Measurements from ENCODE around the gene PFN3. TPM values are rescaled to one million over a fixed set of nuclear protein-coding genes. Genes with fewer than 3 reads are reported as not detected.

Gene PFN3
- total RNA-seq, 2 experiments from 2014 or later, result not detected

DNA sequence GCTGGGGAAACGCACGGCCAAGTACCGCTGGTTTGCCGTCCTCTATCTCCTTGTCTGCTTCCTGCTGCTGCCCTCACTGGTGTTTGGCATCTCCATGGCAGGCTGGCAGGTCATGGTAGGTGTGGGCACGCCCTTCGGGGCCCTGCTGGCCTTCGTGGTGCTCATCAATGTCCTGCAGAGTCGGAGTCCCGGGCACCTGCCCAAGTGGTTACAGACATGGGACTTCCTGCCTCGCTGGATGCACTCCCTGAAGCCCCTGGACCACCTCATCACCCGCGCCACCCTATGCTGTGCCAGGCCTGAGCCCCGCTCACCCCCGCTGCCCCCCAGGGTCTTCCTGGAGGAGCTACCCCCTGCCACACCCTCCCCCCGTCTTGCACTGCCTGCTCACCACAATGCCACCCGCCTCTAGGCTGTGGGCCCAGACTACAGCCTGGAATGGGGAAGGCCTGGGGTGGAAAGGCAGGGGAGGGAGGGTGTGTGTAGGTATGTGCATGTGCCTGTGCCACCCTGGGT is 2.5 kb downstream of the PFN3 start:
- no peak for DNase-seq
- Mint-ChIP-seq H3K27ac (no peak overlapping the region), H3K9me3 (no peaks in the 10 kb centered on the region), H3K36me3 (ENCODE audit: low read depth) (no peaks in the 10 kb centered on the region), H3K27me3 (peaks cover 23% of the 10 kb centered on the region), H3K4me3 (no peak overlapping the region), H3K4me1 (peaks cover 12% of the 10 kb centered on the region)
- ChIA-PET CTCF (interaction anchor here (1.0 to 53.2 kb wide), 3 partner anchors 9 to 61 kb away, joined by 3 to 1643 read pairs (median 3); partner anchors contain the start of genes DBN1 and PRR7), POLR2A (no interaction called here)

- Mint-ChIP-seq H3K27me3 (peaks cover 12% of the 10 kb centered on the region), H3K4me3 (no peak overlapping the region), H3K9me3 (no peaks in the 10 kb centered on the region), H3K36me3 (ENCODE audit: low read depth) (no peaks in the 10 kb centered on the region), H3K4me1 (peaks cover under 1% of the 10 kb centered on the region), H3K27ac (no peak overlapping the region)
- ChIA-PET CTCF (interaction anchor here (1.1 to 53.2 kb wide), 2 partner anchors 11 to 62 kb away, joined by 3 to 1643 read pairs; partner anchors contain the start of genes DBN1 and PRR7), POLR2A (no interaction called here)
- no peak for DNase-seq
Observed at GRCh38 chr5:177396807-177397206, 3.7 kb downstream of the PFN3 start.

DNA sequence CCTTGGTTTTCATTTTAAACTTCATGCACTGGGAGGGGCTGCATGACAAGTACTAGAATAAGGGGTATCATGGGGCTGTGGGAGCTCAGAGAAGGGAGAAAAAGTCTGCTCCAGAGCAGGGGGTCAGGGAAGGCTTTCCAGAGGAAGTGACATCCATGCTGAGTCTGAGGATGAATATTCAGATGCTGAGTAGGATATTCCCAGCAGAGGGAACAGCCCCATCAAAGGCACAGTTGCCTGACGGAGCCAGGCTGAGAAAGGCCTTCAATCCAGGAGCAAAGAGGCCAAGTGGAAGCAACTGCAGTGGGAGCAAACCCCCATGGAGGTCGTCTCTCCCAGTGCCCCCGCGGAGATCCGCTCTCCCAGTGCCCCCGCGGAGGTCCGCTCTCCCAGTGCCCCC is 4.4 kb downstream of the PFN3 start:
- no peaks in the 10 kb centered on the region for H3K36me3 Mint-ChIP-seq (ENCODE audit: low read depth)
- H3K27me3 Mint-ChIP-seq, result peaks cover 4% of the 10 kb centered on the region
- H3K4me1 Mint-ChIP-seq, result peaks cover 5% of the 10 kb centered on the region
- H3K9me3 Mint-ChIP-seq, result no peaks in the 10 kb centered on the region
- H3K27ac Mint-ChIP-seq, result no peak overlapping the region
- no peak for DNase-seq
- ChIA-PET POLR2A (no interaction called here), CTCF (interaction anchor here (1.0 to 53.2 kb wide), 3 partner anchors 8 to 97 kb away, joined by 3 to 1643 read pairs (median 4); partner anchors contain the start of genes DBN1 and PRR7)
- no peak overlapping the region for H3K4me3 Mint-ChIP-seq

- POLR2A ChIA-PET, result no interaction called here
- Mint-ChIP-seq H3K4me1 (peaks cover 25% of the 10 kb centered on the region), H3K27ac (no peak overlapping the region), H3K9me3 (no peaks in the 10 kb centered on the region), H3K4me3 (no peak overlapping the region), H3K36me3 (ENCODE audit: low read depth) (no peaks in the 10 kb centered on the region), H3K27me3 (peaks cover 4% of the 10 kb centered on the region)
- CTCF ChIA-PET, result interaction anchor here (1.2 to 53.2 kb wide), 4 partner anchors 8 to 65 kb away, joined by 3 to 1643 read pairs (median 80); partner anchors contain the start of genes DBN1, PFN3 and PRR7
- no peak for DNase-seq
Observed at GRCh38 chr5:177393990-177394389, 6.5 kb downstream of the PFN3 start.

- H3K4me3 Mint-ChIP-seq, result no peak overlapping the region
- no peaks in the 10 kb centered on the region for H3K9me3 Mint-ChIP-seq
- H3K27me3 Mint-ChIP-seq, result peaks cover 4% of the 10 kb centered on the region
- H3K4me1 Mint-ChIP-seq, result peaks cover 32% of the 10 kb centered on the region
- POLR2A ChIA-PET, result no interaction called here
- CTCF ChIA-PET, result interaction anchor here (1.2 to 53.2 kb wide), 6 partner anchors 9 to 108 kb away, joined by 3 to 1643 read pairs (median 4); partner anchors contain the start of genes DBN1, PFN3 and PRR7
- H3K27ac Mint-ChIP-seq, result no peak overlapping the region
- H3K36me3 Mint-ChIP-seq (ENCODE audit: low read depth), result no peaks in the 10 kb centered on the region
- DNase-seq, result no peak
Observed at GRCh38 chr5:177393206-177393765, 7.2 kb downstream of the PFN3 start.

GRCh38 chr5:177392765-177393164 is 7.7 kb downstream of the PFN3 start:
- ChIA-PET POLR2A (no interaction called here), CTCF (interaction anchor here (0.6 to 53.2 kb wide), 10 partner anchors 10 to 236 kb away, joined by 3 to 1643 read pairs (median 4); partner anchors contain the start of genes DBN1, PDLIM7, PFN3 and PRR7)

DNA sequence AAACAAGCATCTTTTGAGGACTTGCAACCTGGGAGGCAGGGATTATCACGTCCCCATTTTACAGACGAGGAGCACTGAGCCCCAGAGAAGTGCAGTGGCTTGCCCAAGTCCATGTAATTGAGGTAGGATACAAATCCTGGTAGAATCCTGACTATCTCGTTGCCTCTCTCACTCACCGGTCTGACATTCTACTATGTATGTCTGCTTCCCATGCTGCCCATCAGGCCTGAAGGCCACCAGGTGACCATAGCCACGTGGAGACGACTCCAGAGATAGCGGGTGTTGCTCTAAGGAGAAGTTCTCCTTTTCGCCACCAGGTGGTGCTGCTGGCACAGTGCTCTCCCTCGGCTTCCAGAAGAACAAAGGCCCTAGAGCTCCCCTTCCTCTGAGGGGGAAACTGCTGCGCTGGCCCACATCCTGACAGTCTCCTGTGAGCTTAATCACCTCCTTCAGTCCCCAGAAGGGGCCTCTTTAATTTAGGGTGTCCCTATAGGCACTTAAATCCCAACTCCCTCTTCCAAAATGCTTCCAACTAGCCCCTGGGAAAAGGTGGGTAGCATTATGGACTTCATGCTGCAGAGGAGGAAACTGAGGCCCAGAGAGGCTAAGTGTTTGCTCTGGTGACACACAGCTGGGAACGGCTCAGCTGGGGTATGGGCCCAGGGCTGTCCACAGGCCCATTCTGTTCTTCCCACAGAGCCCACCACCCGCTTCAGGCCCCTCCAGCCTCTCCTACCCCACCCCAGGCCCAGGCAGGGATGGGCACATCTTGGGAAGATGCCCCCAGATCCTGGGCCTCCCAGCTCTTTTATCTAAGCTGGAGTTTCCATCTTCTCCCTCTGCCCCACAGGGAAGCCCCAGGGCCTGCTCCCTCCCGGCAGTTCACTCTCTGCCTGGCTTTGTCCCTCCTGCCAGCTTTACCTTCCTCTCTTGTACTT is 9.8 kb downstream of the PFN3 start:
- CTCF ChIA-PET, result interaction anchor here (0.6 to 53.2 kb wide), 38 partner anchors 12 to 277 kb away, joined by 3 to 1643 read pairs (median 7); partner anchors contain the start of genes DBN1, DOK3, F12 and GRK6

More at GRCh38 chr5:177392765-177393164, 7.7 kb downstream of the PFN3 start:
- DNase-seq, result no peak
- H3K27ac Mint-ChIP-seq, result no peak overlapping the region
- H3K36me3 Mint-ChIP-seq (ENCODE audit: low read depth), result no peaks in the 10 kb centered on the region
- peaks cover 34% of the 10 kb centered on the region for H3K4me1 Mint-ChIP-seq
- no peaks in the 10 kb centered on the region for H3K9me3 Mint-ChIP-seq
- H3K4me3 Mint-ChIP-seq, result no peak overlapping the region
- peaks cover 4% of the 10 kb centered on the region for H3K27me3 Mint-ChIP-seq

DNA sequence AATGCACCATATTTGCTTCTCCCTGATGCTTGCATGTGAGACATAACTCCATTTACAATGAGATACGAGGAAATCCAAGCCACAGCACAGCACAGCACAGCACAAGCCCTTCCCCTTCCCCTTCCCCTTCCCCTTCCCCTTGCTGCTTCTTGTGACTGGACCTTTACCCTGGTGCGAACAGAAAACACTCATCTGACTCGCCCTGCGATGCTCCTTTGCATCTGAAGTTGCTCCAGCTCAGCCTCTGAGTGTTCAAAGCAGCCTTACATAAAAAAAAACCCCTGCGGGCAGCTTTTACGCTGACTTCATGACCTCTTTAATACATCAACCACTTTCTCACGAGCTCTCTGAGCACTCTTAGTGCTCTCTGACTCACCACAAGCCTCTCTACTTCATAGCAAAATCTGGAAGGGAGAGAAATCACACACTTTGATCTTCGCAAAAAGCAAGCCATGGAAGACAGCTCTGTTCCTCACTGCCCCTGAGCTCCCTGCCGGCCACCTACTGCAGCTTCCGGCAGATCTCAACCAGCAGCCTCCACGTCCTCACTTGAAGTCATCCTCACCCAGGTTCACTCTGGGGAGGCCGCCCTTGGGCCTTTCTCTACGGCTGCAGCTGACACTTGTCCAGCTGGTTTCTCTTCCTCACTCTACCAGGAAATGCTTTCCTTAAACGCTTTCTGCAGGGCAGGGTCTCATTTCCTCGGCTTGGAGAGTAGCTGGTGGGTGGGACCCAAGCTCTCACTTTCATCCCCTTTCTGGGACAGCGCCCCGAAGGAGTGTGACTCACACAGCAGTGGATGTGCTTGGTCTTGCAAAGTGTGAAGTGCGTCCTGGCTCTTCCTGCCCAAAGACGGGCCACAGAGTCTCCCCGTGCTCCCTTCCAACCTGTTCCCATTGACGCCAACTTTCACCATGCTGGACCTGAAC is 11.0 kb downstream of the PFN3 start:
- ChIA-PET POLR2A (interaction anchor here (0.6 to 1.2 kb wide), 2 partner anchors 66 to 113 kb away, joined by 3 to 4 read pairs; no protein-coding TSS in a partner anchor), CTCF (interaction anchor here (0.6 to 53.2 kb wide), 30 partner anchors 9 to 276 kb away, joined by 3 to 1643 read pairs (median 7); partner anchors contain the start of genes DBN1, DOK3, F12 and LMAN2)
- peaks cover 5% of the 10 kb centered on the region for H3K27me3 Mint-ChIP-seq
- peaks cover 39% of the 10 kb centered on the region for H3K4me1 Mint-ChIP-seq
- peak overlapping the region; percentile 84 for H3K27ac Mint-ChIP-seq
- peak; percentile 47 for DNase-seq
- no peaks in the 10 kb centered on the region for H3K36me3 Mint-ChIP-seq (ENCODE audit: low read depth)
- no peaks in the 10 kb centered on the region for H3K9me3 Mint-ChIP-seq
- peak overlapping the region; percentile 30 for H3K4me3 Mint-ChIP-seq

More for the DNA sequence above, 9.8 kb downstream of the PFN3 start:
- DNase-seq, result peak; percentile 90
- Mint-ChIP-seq H3K27me3 (peaks cover 7% of the 10 kb centered on the region), H3K36me3 (ENCODE audit: low read depth) (no peaks in the 10 kb centered on the region), H3K4me3 (no peak overlapping the region), H3K9me3 (no peaks in the 10 kb centered on the region), H3K4me1 (peaks cover 34% of the 10 kb centered on the region), H3K27ac (peak overlapping the region; percentile 84)
- POLR2A ChIA-PET, result interaction anchor here (0.6 kb wide), 3 partner anchors 55 to 112 kb away, joined by 3 to 4 read pairs (median 3); no protein-coding TSS in a partner anchor

DNA sequence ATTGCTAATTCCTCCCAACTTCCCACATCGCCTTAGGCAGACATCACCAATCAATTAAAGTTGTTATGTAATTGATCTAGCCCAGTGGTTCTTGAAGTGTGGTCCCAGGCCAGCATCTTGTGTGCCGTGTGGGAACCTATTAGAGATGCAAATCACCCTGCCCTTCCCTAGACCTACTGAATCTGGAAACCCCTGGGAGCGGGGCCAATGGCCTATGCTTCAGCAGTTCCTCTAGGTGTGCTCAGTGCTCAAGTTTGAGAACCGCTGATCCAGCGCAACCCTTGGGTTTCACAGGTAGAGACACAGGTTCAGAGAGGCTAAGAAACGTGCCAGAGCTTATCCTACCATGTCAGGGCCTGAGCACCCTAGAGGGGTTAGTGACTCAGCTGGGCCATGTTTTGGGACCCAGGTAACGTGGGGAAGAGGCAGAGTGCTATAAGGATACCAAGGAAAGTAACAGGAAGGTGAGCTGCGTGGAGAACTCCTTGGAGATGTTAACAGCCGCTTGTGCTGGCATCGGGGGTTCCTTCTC is 11.9 kb downstream of the PFN3 start:
- ChIA-PET CTCF (interaction anchor here (1.1 to 53.2 kb wide), 12 partner anchors 10 to 112 kb away, joined by 3 to 1643 read pairs (median 24); partner anchors contain the start of genes DBN1, PFN3, PRR7 and RGS14), POLR2A (interaction anchor here (1.2 kb wide), 1 partner anchor 67 kb away, joined by 4 read pairs; no protein-coding TSS in a partner anchor)
- peak overlapping the region; percentile 84 for H3K27ac Mint-ChIP-seq
- H3K4me3 Mint-ChIP-seq, result no peak overlapping the region
- no peaks in the 10 kb centered on the region for H3K36me3 Mint-ChIP-seq (ENCODE audit: low read depth)
- H3K4me1 Mint-ChIP-seq, result peaks cover 39% of the 10 kb centered on the region
- no peak for DNase-seq
- peaks cover 5% of the 10 kb centered on the region for H3K27me3 Mint-ChIP-seq
- H3K9me3 Mint-ChIP-seq, result no peaks in the 10 kb centered on the region

- H3K27me3 Mint-ChIP-seq, result peaks cover 5% of the 10 kb centered on the region
Observed at GRCh38 chr5:177387405-177387804, 13.1 kb downstream of the PFN3 start.

GRCh38 chr5:177386542-177386941 is 13.9 kb downstream of the PFN3 start:
- Mint-ChIP-seq H3K27ac (no peak overlapping the region), H3K36me3 (ENCODE audit: low read depth) (no peaks in the 10 kb centered on the region), H3K9me3 (no peaks in the 10 kb centered on the region), H3K4me1 (peaks cover 47% of the 10 kb centered on the region), H3K4me3 (no peak overlapping the region), H3K27me3 (peaks cover 5% of the 10 kb centered on the region)
- no peak for DNase-seq
- ChIA-PET CTCF (interaction anchor here (1.0 to 53.2 kb wide), 4 partner anchors 11 to 72 kb away, joined by 3 to 1643 read pairs (median 52); partner anchors contain the start of genes DBN1 and PRR7), POLR2A (no interaction called here)

More at GRCh38 chr5:177387405-177387804, 13.1 kb downstream of the PFN3 start:
- Mint-ChIP-seq H3K4me3 (no peak overlapping the region), H3K4me1 (peaks cover 45% of the 10 kb centered on the region), H3K27ac (no peak overlapping the region), H3K36me3 (ENCODE audit: low read depth) (no peaks in the 10 kb centered on the region), H3K9me3 (no peaks in the 10 kb centered on the region)
- ChIA-PET CTCF (interaction anchor here (0.6 to 53.2 kb wide), 6 partner anchors 12 to 114 kb away, joined by 3 to 1643 read pairs (median 22); partner anchors contain the start of genes DBN1 and PRR7), POLR2A (no interaction called here)
- no peak for DNase-seq

Measured in activated CD4-positive, alpha-beta T cell treated with anti-CD3 and anti-CD28 coated beads, Interleukin-2, amount 10 ng/mL, durations not matched to agents 7 days and 5 days (primary cell).